ENCODE results near the gene PRR23E.

The PRR23E gene

GRCh38 chr3:127195417-127195816 lies 2.5 kb downstream of the PRR23E start:
- Histone ChIP-seq H3K9me3 (ENCODE audit: control insufficient read depth, low read length) (no peaks in the 10 kb centered on the region), H3K27me3 (ENCODE audit: control insufficient read depth, insufficient read depth, low read length) (peaks cover 16% of the 10 kb centered on the region), H3K4me1 (ENCODE audit: control insufficient read depth, insufficient read depth, low read length) (no peaks in the 10 kb centered on the region), H3K4me3 (ENCODE audit: low read length) (no peak overlapping the region), H3K36me3 (ENCODE audit: control insufficient read depth, insufficient read depth, low read length) (no peaks in the 10 kb centered on the region), H3K9ac (ENCODE audit: low read length) (no peak overlapping the region)

DNA sequence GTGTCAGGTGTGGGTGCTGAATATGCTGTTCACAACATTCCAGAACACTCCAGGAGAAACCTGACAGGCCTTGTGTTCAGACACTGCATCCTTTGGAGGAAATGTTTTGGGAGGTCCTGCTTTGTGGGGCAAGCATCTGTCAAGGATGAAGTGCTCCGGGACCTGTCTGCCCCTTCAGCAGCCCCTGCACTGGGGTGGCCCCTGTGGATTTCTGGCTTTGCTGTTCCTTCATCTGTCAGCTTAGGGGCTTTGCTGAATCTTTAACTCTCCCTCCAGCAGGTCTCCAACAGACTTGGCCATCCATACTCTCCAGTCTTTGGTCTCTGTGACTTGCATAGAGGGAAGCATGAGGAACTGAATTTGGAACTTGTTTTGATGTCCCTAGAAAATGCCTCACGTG lies 3.1 kb downstream of the PRR23E start:
- Histone ChIP-seq H3K4me3 (ENCODE audit: low read length) (no peak overlapping the region), H3K36me3 (ENCODE audit: control insufficient read depth, insufficient read depth, low read length) (no peaks in the 10 kb centered on the region), H3K9me3 (ENCODE audit: control insufficient read depth, low read length) (no peaks in the 10 kb centered on the region), H3K9ac (ENCODE audit: low read length) (no peak overlapping the region), H3K4me1 (ENCODE audit: control insufficient read depth, insufficient read depth, low read length) (no peaks in the 10 kb centered on the region), H3K27me3 (ENCODE audit: control insufficient read depth, insufficient read depth, low read length) (peaks cover 16% of the 10 kb centered on the region)

DNA sequence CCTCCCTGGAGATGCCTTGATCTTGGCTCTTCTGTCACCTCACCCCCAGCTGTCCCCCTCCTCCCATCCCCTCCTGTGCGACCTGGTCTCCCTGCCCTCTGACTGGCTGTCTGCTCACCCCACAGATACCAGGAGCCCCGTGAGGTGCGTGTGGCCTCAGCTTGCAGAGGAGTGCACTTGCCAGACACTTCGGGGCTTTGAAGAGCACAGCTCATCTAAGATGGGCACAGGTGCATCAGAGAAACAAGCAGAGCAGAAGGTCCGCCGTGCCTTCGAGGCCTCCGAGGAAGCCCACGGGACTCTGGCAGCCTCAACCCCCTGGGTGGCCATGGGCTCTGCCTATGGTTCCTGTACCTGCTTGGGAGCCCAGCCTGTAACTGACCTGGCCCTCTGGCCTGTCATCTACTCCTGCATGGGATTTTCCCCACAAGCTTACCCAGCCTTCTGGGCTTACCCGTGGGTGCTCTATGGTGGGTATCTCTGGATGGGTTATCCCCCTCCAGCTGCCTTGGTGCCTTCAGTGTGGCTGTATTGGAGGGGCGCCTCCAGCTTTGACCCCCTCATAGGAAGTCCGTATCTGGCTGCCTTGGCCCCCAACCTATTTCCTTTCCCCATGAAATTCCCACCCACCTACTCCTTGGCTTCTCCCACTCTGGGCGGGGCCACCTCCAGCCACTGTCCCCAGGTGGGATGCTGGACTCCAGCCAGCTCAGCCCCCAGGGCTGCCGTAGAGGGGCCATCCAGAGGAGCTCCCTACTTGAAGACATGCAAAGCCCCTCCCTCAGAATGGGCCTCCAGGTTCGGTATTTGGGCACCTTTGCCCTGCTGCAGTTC lies 3.8 kb downstream of the PRR23E start:
- no peaks in the 10 kb centered on the region for H3K9me3 ChIP-seq (ENCODE audit: control insufficient read depth, low read length)
- no peaks in the 10 kb centered on the region for H3K36me3 ChIP-seq (ENCODE audit: control insufficient read depth, insufficient read depth, low read length)
- no peak overlapping the region for H3K9ac ChIP-seq (ENCODE audit: low read length)
- H3K27me3 ChIP-seq (ENCODE audit: control insufficient read depth, insufficient read depth, low read length) = peaks cover 16% of the 10 kb centered on the region
- no peak overlapping the region for H3K4me3 ChIP-seq (ENCODE audit: low read length)
- no peaks in the 10 kb centered on the region for H3K4me1 ChIP-seq (ENCODE audit: control insufficient read depth, insufficient read depth, low read length)

GRCh38 chr3:127197300-127198189 lies 4.6 kb downstream of the PRR23E start:
- H3K36me3 ChIP-seq (ENCODE audit: control insufficient read depth, insufficient read depth, low read length) = no peaks in the 10 kb centered on the region
- no peaks in the 10 kb centered on the region for H3K9me3 ChIP-seq (ENCODE audit: control insufficient read depth, low read length)
- no peaks in the 10 kb centered on the region for H3K4me1 ChIP-seq (ENCODE audit: control insufficient read depth, insufficient read depth, low read length)
- H3K27me3 ChIP-seq (ENCODE audit: control insufficient read depth, insufficient read depth, low read length) = peaks cover 16% of the 10 kb centered on the region
- H3K9ac ChIP-seq (ENCODE audit: low read length) = no peak overlapping the region
- no peak overlapping the region for H3K4me3 ChIP-seq (ENCODE audit: low read length)

DNA sequence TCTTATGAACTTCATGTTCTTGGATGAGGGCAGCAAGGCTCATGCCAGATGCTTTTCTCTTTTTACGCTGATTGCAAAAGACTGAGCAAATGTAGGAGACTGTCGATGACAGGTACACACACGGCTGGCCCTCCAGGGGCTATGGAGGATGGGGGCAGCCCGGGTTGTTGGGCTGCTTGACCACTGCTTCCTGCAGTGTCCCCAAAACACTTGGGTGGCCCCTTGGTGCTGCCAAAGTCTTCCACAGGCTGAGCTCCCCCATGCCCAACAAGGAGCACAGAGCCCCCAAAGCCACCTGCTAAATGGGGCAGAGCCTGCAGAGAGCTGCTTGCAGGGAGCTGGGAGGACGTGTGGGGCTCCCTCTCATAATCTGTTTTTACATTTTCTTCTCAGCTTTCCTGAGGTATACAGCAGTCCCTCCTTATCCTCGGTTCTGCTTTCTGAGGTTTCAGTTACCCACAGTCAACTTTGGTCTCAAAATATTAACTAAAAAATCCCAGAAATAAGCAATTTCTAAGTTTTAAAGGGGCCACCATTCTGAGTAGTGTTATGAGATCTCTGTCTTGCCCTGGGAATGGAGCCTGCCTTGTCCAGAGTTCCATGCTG lies 7.3 kb downstream of the PRR23E start:
- Histone ChIP-seq H3K36me3 (ENCODE audit: control insufficient read depth, insufficient read depth, low read length) (no peaks in the 10 kb centered on the region), H3K4me1 (ENCODE audit: control insufficient read depth, insufficient read depth, low read length) (no peaks in the 10 kb centered on the region), H3K9me3 (ENCODE audit: control insufficient read depth, low read length) (no peaks in the 10 kb centered on the region), H3K27me3 (ENCODE audit: control insufficient read depth, insufficient read depth, low read length) (peaks cover 11% of the 10 kb centered on the region), H3K4me3 (ENCODE audit: low read length) (no peak overlapping the region), H3K9ac (ENCODE audit: low read length) (no peak overlapping the region)

- H3K27me3 ChIP-seq (ENCODE audit: control insufficient read depth, insufficient read depth, low read length) = peaks cover 11% of the 10 kb centered on the region
- H3K9ac ChIP-seq (ENCODE audit: low read length) = no peak overlapping the region
- no peaks in the 10 kb centered on the region for H3K4me1 ChIP-seq (ENCODE audit: control insufficient read depth, insufficient read depth, low read length)
Observed at GRCh38 chr3:127203024-127203423, 10.1 kb downstream of the PRR23E start.

GRCh38 chr3:127204841-127205582 lies 12.1 kb downstream of the PRR23E start:
- no peak overlapping the region for H3K4me3 ChIP-seq (ENCODE audit: low read length)
- no peak overlapping the region for H3K9ac ChIP-seq (ENCODE audit: low read length)
- H3K4me1 ChIP-seq (ENCODE audit: control insufficient read depth, insufficient read depth, low read length) = no peaks in the 10 kb centered on the region
- no peaks in the 10 kb centered on the region for H3K36me3 ChIP-seq (ENCODE audit: control insufficient read depth, insufficient read depth, low read length)
- H3K27me3 ChIP-seq (ENCODE audit: control insufficient read depth, insufficient read depth, low read length) = peaks cover 15% of the 10 kb centered on the region
- no peaks in the 10 kb centered on the region for H3K9me3 ChIP-seq (ENCODE audit: control insufficient read depth, low read length)

More at GRCh38 chr3:127203024-127203423, 10.1 kb downstream of the PRR23E start:
- Histone ChIP-seq H3K36me3 (ENCODE audit: control insufficient read depth, insufficient read depth, low read length) (no peaks in the 10 kb centered on the region), H3K9me3 (ENCODE audit: control insufficient read depth, low read length) (no peaks in the 10 kb centered on the region), H3K4me3 (ENCODE audit: low read length) (no peak overlapping the region)

GRCh38 chr3:127206154-127206553 lies 13.2 kb downstream of the PRR23E start:
- H3K36me3 ChIP-seq (ENCODE audit: control insufficient read depth, insufficient read depth, low read length) = no peaks in the 10 kb centered on the region
- H3K27me3 ChIP-seq (ENCODE audit: control insufficient read depth, insufficient read depth, low read length) = peaks cover 11% of the 10 kb centered on the region
- no peak overlapping the region for H3K4me3 ChIP-seq (ENCODE audit: low read length)
- H3K9me3 ChIP-seq (ENCODE audit: control insufficient read depth, low read length) = no peaks in the 10 kb centered on the region
- H3K9ac ChIP-seq (ENCODE audit: low read length) = no peak overlapping the region
- no peaks in the 10 kb centered on the region for H3K4me1 ChIP-seq (ENCODE audit: control insufficient read depth, insufficient read depth, low read length)

DNA sequence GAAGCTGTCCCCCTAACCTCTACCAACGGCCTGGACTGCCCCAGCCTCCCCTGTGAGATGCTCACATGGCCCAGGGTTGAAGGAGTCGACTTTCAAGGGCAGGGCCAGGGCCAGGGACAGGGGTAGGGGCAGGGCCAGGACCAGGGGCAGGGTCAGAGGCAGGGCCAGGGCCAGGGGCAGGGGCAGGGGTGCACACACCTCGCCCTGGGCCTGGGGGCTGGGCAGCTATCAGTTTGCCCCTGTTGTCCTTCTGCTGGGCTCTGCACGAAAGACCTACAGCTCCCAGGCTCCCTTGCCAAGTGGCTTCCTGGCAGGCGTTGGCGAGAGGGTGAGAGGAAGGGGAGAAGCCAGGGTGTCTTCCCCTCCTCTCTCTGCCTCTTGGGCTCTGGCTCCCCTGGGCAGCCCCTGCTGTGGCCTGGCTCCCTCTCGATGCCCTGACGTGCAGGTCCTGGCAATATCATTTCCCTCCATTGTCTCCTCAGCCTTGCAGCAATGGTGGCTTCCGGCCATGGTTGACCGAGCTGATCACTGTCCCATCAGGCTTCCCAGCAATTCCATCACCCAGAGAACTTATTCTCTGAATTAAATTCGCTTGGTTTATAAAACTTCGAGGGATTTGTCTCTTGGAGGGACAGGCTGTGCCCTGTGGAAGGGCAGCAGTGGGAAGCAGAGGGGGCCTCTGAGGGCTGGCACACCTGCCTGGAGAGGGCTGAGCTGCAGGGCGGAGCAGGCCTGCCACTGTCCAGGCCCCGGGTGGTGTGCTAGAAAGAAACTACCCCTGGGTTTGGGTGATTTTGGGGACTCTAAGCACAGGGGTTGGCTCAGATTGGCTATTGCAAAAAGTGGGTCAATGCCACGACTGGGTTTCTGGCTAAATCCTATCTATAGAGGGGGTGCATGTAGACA lies 13.9 kb downstream of the PRR23E start:
- no peaks in the 10 kb centered on the region for H3K36me3 ChIP-seq (ENCODE audit: control insufficient read depth, insufficient read depth, low read length)
- no peaks in the 10 kb centered on the region for H3K9me3 ChIP-seq (ENCODE audit: control insufficient read depth, low read length)
- no peaks in the 10 kb centered on the region for H3K4me1 ChIP-seq (ENCODE audit: control insufficient read depth, insufficient read depth, low read length)
- no peak overlapping the region for H3K9ac ChIP-seq (ENCODE audit: low read length)
- peaks cover 17% of the 10 kb centered on the region for H3K27me3 ChIP-seq (ENCODE audit: control insufficient read depth, insufficient read depth, low read length)
- H3K4me3 ChIP-seq (ENCODE audit: low read length) = no peak overlapping the region

DNA sequence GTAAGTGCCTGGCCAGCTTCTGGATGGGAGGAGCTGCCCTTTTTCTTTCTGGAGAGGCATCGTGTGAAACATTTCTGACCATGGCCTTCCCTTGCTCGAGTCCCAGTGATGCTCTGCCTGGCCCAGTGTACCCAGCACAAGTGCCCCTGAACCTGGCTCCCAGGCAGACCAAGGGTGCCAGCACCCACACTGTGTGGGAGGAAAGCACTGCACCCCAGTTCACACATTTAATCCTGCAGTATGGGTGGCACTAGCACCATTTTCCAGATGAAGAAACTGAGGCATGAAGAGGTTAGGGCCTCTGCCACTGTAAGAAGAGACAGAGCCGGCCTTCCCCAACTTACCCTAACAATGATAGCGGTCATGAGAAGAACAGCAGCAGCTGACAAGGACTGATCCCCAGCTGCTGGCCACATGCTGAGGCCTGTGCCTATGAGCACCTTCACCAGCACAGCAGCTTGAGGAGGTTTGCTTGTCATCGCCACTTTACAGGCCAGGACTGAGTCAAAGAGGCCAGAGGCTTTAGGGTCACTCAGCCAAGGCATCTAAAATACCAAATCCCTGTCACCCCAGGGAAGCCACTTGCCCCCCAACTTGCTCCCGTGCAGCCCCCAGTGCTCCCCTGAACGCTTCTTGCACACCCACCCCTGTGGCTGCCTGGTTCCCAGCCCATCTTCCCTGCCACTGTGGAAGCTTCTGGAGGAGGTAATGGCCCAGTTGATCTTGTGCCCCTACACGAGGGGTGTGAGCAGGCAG lies 15.0 kb downstream of the PRR23E start:
- Histone ChIP-seq H3K9me3 (ENCODE audit: control insufficient read depth, low read length) (no peaks in the 10 kb centered on the region), H3K4me1 (ENCODE audit: control insufficient read depth, insufficient read depth, low read length) (no peaks in the 10 kb centered on the region), H3K36me3 (ENCODE audit: control insufficient read depth, insufficient read depth, low read length) (no peaks in the 10 kb centered on the region), H3K27me3 (ENCODE audit: control insufficient read depth, insufficient read depth, low read length) (peaks cover 17% of the 10 kb centered on the region), H3K4me3 (ENCODE audit: low read length) (no peak overlapping the region), H3K9ac (ENCODE audit: low read length) (no peak overlapping the region)

All from mucosa of stomach (tissue), 1 donor.